Posterior cingulate gyrus (tissue), 11 donors: ENCODE data around the gene KIAA0408.
"Not testable (repeated sequence)": the region's sequence is repeated elsewhere in the genome, so short reads cannot be mapped to it uniquely, and the experiment has no call there.

Experiments
- DNase-seq, 10 donors: peaks; one replicate each; pipeline versions ENCODE4 v3.0.0 to v3.0.0-alpha.2; 2020 to 2021; ENCODE audit warnings: mixed read lengths in 3 of 10
- intact Hi-C: fragments of 100-400 bp; cut with DNase I; formaldehyde crosslinking; loops from one replicate; pipeline ENCODE4 v1.15.1; 2023

KIAA0408 gene

DNA sequence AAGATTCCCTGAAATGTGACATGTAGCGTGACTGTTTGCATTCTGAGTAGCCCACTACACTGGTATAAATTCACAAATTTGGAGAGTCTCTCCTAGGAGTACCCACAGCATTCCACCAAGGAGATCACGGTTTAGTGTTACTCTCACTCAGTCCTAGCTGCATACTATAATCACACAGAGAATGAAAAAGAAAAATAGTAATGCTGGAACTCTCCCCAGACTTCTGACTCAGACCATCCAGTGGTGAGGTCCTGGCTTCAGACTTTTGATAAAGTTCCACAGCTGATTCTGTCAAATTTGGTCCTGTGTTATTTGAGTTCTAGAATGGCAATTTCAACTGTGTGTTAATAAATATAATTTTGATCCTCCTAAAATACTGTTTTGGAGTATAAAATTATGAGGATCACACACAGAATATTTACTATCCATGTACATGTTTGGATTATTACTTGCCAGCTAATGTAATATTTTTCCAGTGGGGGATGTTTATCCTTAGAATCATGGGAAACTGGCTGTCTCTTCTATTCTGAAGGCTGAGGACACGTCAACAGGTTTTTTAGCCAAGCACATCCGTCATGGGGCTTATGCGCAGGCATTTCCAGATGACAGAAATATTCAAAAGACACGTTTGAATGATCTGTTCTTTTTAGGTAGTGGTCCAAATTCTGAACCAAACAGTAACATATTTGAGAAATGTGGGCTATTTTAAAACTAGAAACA is 5.1 kb upstream of the KIAA0408 start:
- intact Hi-C loops = loop anchor here (2.0 kb wide), 1 partner anchor 74 kb away; no protein-coding TSS in a partner anchor
- DNase-seq = no peak

DNA sequence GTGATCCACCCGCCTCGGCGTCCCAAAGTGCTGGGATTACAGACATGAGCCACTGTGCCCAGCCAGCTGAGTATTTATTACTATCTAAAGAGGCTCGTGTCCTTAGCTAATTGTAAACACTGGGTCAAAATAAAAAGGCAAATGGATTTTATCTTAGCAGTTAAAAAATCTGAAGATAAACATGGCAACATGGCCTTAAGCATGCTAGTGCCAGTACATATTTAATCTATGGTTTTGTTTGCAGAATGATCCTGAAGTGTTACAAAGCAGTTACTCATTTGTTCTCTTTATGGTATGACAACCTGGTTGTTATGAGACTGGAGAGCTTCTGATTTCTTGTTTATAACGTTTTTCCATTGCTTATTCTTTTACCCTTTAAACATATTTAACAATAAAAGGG is 3.9 kb upstream of the KIAA0408 start:
- DNase-seq = no peak
- intact Hi-C loops = no loop called here

DNA sequence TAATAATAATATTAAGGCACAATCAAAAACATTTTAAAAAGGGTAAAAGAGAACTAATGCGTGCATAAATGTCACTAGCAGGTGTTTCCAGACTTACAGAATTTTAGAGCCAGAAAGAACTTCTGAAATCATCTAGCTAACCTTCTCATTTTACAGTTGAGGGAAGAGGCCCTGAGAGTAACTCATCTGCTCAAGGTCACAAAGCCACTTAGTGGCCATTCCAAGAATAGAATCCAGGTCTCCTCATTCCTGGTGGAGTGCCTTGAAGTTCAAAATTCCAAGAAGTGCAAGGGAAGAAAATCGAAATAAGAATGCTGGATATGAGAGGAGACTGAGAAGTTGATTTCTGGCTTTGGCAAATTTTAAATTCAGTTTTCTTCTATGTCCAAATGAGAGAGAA is 3.2 kb upstream of the KIAA0408 start:
- intact Hi-C loops = no loop called here
- DNase-seq = no peak

DNA sequence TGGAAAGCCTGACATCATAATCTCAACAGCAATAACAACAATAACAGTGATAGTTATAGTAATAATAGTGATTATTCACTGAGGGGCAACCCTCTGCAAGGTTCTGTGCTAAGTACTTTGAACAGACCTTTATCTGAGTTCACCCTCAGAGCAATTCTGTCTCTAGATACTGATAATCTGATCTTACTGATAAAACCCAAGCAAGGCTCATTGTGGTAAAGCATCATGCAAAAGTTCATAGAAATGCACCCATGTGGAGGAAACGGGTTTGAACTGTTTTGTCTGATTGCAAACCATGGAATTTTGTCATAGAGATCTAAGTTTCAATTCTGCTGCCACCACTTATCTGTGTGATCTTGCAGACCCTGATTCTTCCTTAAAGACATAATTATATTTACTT is 1.3 kb upstream of the KIAA0408 start:
- intact Hi-C loops = no loop called here
- DNase-seq = no peak

DNA sequence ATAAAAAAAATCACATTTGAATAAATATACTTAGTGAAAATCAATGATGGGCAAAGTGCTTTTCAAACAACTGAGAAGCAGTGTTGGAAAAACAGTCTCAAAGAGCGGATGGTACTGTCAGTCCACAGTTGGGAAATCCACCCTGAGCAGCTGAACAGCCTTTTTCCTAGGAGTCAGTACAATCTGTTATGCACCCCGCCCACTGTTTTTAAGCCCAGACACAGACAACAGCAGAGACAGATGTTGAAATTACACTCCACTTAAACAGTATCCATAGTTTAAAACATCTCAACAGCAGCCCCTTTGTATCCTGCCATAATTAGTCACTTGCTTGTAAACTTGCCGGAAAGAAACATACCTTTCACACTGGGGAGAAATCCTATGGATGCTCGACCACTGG is 372 bp downstream of the KIAA0408 start:
- no peak for DNase-seq
- intact Hi-C loops = no loop called here

DNA sequence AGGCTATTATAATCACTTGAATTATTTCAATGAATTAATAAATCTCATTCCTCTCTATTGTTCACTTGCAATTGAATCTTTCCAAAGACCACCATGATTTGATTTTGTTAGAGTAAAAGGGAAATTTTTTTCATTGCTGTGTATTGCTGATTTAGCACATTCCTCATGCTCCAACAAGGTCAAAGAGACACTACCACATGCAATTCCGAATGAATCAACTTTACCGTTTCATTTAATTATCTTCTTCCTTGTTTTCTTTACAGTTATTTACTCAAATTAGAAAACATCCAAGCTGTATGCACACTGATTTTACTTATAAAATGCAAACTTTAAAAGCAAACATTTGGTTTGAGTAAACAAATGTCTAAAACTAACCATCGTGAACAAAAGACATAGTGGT is 967 bp downstream of the KIAA0408 start:
- intact Hi-C loops = no loop called here

DNA sequence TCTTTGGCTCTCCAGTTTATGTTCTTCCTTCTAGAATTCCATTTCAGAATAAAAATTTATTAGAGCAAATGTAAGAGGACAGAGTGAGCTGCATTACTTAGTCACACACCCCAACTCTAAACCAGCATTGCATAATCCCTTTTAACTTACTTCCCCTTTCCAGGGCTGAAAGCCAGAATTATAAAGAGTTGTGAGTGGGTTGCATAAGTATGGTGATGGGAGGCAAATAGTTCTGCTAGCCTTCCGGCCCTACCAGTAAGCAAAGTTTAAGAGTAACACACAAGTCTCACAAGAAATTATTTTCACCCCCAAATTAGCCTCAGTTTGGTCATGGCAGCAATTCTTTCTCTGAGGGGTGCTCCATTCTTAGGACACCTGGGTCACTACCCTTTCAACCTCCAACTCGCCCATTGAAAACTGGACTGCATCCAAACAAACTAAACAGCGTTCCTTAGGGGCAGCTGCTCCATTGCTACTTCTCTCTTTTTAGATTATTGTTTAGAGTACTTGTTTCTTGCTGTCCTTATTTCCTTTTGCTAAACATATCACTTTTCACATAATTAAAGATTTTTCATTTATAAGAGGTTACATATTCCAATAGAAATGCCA is 1.6 kb downstream of the KIAA0408 start:
- intact Hi-C loops = no loop called here
- DNase-seq = no peak

More for the DNA sequence above, 967 bp downstream of the KIAA0408 start:
- no peak for DNase-seq

DNA sequence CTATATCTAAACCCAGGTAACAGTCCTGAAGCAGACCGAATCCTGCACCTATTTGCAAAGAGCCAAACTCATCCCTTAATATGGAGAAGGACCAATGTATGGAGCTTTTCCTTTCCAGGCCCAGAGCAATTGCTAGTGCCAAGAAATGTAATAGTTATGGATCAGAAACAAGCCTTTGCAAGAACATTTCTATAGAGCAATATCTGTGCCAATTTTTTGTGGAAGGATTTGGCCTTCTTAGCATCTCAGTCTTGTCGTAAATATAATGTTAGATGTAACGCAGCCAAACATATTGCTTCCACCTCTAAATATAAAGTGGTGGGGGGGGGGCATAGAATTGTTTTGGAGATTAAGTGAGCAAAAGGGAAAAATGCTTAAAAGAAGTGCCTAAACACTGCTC is 2.7 kb downstream of the KIAA0408 start:
- DNase-seq = no peak
- intact Hi-C loops = no loop called here

DNA sequence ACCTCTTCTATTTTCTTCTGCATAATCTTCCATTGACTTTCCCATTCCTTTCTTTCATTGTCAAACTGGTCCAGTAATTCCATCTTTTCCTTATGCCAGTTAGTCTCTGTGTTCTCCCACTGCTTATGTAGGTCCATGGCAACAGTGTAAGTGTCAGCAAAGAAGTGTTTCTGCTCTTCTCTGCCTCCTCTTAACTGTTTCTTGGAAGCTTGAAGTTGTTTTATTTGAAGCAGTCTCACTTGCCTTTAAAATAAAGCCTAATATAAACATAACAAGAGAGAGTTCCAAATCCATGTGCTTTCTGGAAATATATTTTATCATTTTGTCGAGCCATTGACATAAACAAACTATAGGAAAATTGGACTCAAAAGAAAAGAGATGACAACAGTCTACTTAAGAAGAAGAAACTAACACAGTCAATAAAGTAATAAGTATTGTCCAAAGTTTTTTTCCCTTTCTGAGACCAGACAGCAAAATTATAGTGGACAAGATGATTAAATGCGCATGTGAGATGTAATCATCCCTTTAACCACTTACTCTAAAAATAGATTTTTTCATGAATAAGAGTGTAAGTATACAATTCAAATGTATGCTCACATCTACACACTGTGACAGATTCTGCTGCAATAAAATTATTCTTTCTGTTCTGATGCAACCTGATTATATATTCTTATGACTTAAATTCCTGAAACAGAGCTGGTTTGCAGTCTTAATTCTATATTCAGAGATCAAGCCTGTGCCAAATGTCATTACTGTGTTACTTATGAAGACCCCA is 5.2 kb downstream of the KIAA0408 start:
- no peak for DNase-seq
- intact Hi-C loops = no loop called here

DNA sequence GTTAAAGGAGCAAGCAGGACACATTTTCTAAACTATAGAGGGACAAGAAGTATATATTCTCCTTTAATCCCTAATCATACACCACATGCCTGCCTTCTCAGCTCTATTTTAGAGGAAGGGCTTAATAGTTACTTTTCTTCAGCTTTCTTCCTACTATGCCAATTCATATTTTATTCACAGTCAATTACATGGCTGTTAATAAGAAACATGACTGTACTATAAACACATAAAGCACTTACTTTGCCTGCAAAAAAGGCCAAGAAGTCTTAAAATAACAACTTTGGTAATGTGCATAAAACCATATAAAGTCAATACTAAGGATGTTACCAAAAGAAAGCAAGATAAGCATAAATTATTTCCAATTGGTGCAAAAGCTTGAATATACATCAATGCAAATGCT is 6.4 kb downstream of the KIAA0408 start:
- intact Hi-C loops = no loop called here
- DNase-seq = no peak

DNA sequence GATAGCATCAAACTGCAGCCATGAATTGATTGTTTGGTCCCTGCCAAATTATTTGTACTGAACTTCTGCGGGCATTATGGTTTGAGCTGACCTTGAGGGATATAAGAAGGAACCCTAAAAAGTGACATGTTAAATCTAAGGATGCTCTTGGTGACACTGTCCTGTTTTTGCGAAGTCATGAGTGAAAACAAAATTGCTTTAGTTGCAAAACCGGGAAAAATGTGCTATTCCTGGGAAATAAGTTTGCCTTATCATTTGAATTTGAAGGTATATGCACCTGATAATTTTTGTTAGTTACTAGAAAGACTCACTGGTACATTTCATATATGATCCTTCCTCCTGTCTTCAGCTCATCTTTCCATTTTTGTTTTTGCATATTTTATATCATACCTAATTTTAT is 7.8 kb downstream of the KIAA0408 start:
- intact Hi-C loops = no loop called here
- DNase-seq = no peak

DNA sequence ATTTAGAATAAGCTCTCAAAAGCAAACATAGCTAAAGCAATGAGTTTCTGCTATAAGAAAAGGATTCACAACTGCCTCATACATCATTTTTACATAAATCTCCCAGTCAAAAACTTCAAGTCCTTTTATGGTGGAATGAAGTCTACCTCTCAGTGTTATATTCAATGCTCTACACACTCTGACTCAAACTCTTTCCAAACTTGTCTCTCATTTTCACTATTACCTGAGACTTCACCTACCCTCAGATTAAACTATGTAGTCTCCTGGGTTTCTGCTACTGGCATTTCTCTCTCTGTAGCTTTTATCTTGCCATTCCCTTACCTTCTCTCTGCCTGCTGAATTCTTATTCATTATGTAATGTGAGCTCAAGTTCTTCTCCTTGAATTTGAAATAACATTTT is 11.4 kb downstream of the KIAA0408 start:
- intact Hi-C loops = no loop called here

DNA sequence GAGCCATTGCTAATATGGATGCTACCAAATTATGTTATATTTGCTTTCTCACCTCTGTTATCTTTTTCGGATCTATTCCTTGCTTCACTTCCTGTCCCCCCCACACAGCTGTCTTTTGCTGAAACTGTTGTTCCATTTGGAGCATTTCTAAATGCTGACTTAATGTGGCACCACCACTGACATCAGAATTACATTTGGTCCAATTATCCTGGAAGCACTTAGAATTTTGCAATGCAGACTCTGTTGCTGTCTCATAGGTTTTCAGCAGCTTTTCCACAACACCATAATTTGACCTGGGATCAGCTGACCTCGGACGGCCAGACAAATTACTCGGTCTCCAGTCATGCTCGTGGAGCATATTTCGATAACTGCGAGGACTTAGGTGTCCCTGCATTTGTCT is 12.8 kb downstream of the KIAA0408 start:
- intact Hi-C loops = no loop called here
- no peak for DNase-seq

More for the DNA sequence above, 11.4 kb downstream of the KIAA0408 start:
- no peak for DNase-seq

DNA sequence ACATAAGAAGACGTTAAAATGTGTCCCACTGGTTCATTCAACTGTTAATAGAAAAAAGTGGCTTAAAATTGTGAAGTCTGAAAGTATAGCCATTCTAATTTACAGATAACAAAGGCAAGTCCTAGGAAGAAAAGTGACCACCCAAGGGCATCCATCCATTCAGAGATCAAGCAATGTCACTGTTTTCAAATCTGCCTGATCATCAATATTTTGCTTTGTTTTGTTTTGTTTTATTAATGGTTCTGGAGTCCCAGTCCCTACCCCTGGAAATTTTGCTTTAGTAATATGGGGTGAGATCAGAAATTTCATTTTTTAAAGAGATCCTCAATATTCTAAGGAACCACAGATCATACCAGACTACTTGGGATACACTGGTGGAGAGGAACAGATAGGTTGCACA is 17.3 kb downstream of the KIAA0408 start:
- no peak for DNase-seq
- intact Hi-C loops = no loop called here

DNA sequence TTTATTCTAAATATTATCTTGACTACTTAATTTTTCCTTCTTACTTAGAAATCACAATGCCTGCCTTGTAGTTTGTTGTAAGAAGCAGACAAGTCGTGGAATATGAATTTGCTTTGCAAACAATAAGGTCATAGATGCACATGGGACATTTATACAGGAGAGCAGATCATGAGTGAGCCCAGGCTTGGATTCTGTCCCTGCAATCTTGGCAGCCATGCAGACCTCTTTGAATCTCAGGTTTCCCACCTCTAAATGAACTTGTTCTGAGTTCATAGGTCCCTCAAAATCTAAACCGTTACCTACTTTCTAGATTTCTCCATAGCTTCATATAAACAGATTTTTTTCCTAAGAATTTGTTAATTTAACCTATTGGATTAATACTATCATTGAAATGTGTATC is 19.5 kb downstream of the KIAA0408 start:
- DNase-seq = no peak
- intact Hi-C loops = no loop called here

DNA sequence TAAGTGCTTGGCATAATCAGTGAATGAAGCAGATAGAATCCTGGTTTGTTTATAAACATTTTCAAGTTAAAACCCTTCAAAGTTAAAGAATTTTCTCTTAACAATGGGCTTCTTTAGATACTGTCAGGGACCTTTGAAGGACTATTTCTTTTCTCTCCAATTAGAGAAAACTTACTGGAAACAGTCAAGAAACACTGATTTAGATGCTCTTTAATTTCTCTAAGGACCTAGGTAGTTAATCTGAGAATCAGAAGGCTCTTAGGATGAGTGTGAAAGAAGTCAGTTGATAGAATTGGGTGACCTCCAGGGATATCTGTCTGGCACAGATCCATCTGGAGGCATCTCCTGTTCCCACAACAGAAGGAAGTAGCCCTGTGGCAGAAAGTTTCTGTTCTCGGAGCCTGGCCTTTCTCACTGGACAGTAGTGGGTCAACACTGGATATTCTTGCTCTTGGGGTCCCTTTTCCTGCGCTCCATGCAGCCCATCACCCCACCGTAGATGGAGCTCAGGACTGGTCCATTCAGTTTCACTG is 22.5 kb downstream of the KIAA0408 start:
- DNase-seq = no peak
- intact Hi-C loops = no loop called here

DNA sequence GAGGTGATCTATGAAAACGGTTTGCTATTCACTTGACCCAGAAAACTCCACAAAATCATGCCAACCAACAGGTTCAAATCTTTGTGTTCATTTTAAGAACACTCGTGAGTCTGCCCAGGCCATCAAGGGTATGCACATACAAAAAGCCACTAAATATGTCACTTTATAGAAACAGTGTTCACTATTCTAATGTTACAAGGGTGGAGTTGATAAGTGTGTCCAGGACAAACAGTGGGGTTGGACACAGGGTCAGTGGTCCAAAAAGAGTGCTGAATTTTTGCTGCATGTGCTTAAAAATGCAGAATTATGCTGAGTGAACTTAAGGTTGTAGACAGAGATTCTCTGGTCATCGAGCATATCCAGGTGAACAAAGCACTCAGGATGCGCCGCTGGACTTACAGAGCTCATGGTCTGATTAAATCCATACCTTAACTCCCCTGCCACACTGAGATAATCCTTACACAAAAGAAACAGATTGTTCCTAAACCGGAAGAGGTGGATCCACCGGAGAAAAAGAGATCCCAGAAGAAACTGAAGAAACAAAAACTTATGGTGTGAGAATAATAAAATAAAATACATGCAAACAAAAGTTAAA is 23.5 kb downstream of the KIAA0408 start:
- intact Hi-C loops = loop anchor here (2.0 kb wide), 1 partner anchor 75 kb away; no protein-coding TSS in a partner anchor
- DNase-seq = no peak

DNA sequence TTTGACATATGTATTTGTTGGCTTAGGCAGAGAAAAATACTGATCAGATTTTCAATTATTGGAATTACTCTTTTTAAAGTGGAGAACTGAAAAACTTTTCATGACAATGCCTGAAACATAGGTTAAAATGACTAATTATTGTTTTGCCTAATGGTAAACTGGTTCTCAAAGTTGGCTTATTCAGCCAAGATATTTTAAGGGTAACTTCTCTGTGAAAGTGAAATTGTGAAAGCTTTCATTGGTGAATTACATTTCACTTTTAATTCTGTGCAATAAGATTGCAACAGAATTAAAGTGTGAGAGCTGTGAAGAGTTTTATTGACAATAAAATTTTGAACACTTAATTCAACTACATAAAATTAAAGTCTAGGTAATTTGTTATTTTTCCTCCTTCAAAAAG is 24.5 kb downstream of the KIAA0408 start:
- no peak for DNase-seq
- intact Hi-C loops = loop anchor here (2.0 kb wide), 1 partner anchor 74 kb away; no protein-coding TSS in a partner anchor

DNA sequence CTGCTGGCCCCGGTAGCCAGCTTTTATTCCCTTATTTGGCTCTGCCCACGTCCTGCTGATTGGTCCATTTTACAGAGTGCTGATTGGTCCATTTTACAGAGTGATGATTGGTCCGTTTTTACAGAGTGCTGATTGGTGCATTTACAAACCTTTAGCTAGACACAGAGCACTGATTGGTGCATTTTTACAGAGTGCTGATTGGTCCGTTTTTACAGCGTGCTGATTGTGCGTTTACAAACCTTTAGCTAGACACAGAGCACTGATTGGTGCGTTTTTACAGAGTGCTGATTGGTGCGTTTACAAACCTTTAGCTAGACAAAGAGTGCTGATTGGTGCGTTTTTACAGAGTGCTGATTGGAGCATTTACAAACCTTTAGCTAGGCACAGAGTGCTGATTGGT is 30.6 kb downstream of the KIAA0408 start:
- intact Hi-C loops, DNase-seq: not testable (repeated sequence)

DNA sequence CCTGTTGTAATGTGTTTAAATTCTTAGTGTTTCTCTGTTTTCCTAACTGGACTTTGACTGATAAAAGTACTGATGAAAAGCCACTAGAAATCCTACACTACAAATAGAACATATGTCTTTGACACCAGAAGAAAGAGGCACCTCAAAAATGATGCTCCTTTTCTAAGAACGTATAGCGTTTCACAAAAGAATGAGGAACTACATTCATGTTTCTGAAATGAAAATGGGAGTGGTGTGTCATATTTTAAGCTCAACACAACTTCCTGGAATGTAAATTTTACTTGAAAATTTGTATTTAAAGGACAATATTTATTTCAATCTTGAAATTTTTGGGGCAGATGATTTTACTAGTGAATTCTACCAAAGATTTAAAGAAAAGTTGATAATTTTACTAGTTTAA is 35.3 kb downstream of the KIAA0408 start:
- intact Hi-C loops = loop anchor here (5.0 kb wide), 1 partner anchor 82 kb away; the partner anchor contains the start of gene ECHDC1
- no peak for DNase-seq

DNA sequence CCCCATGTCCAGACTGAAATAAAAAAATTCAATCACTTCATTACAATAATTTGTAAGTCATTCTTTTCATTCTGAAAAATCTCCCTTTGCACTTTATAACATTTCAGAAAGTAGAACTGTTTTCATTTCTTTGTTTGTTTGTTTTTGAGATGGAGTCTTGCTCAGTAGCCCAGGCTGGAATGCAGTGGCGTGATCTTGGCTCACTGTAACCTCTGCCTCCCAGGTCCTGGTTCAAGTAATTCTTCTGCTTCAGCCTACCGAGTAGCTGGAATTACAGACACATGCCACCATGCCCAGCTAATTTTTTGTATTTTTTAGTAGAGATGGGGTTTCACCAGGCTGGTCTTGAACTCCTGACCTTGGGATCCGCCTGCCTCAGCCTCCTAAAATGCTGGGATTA is 38.0 kb downstream of the KIAA0408 start:
- intact Hi-C loops = loop anchor here (5.0 kb wide), 1 partner anchor 79 kb away; the partner anchor contains the start of gene ECHDC1
- not testable (repeated sequence) for DNase-seq
